MM.1S (cell line): ENCODE results near the gene SYNGR2.

ENCODE experiments used
- DNase-seq: peaks from one replicate; pipeline ENCODE4 v3.0.0-alpha.2; 2015
- H2AFZ ChIP-seq: fragments of 300-600 bp; sonication (generic); 2 replicates; pipeline ENCODE4 v1.6.0; 2016; ENCODE audit warnings: antibody characterized with exemption, low read length
- H3F3A ChIP-seq: fragments of 300-600 bp; sonication (generic); 2 replicates; pipeline ENCODE4 v1.6.1; 2016; ENCODE audit warnings: mild to moderate bottlenecking, antibody characterized with exemption, low read length, moderate library complexity, mixed read lengths; ENCODE audit not compliant: insufficient read depth
- H3K27ac ChIP-seq: fragments of 300-600 bp; sonication (generic); 2 replicates; pipeline ENCODE4 v1.5.1; 2016; ENCODE audit warnings: mild to moderate bottlenecking, low read length
- H3K27me3 ChIP-seq: fragments of 300-600 bp; sonication (generic); replicated peaks from 2 replicates; pipeline ENCODE4 v1.6.0; 2016; ENCODE audit warnings: low read length; ENCODE audit not compliant: insufficient read depth
- H3K36me3 ChIP-seq: fragments of 300-600 bp; sonication (generic); replicated peaks from 2 replicates; pipeline ENCODE4 v1.6.1; 2016; ENCODE audit warnings: mild to moderate bottlenecking, low read length, mixed read lengths; ENCODE audit not compliant: insufficient read depth
- H3K4me1 ChIP-seq: fragments of 300-600 bp; sonication (generic); 2 replicates; pipeline ENCODE4 v1.6.1; 2016; ENCODE audit warnings: low read length, mixed read lengths
- H3K4me2 ChIP-seq: fragments of 300-600 bp; sonication (generic); 2 replicates; pipeline ENCODE4 v1.6.0; 2016; ENCODE audit warnings: low read depth, low read length
- H3K4me3 ChIP-seq: fragments of 300-600 bp; sonication (generic); 2 replicates; pipeline ENCODE4 v1.5.1; 2016; ENCODE audit warnings: low read length, mixed read lengths
- H3K79me2 ChIP-seq: fragments of 300-600 bp; sonication (generic); 2 replicates; pipeline ENCODE4 v1.6.1; 2016; ENCODE audit warnings: mixed run types, low read length, mixed read lengths
- H3K9ac ChIP-seq: fragments of 300-600 bp; sonication (generic); 2 replicates; pipeline ENCODE4 v1.6.1; 2016; ENCODE audit warnings: low read length, mixed read lengths
- H3K9me2 ChIP-seq: fragments of 300-600 bp; sonication (generic); replicated peaks from 2 replicates; pipeline ENCODE4 v1.6.1; 2016; ENCODE audit warnings: mild to moderate bottlenecking, low read length, mixed read lengths; ENCODE audit not compliant: insufficient read depth
- H3K9me3 ChIP-seq: fragments of 300-600 bp; sonication (generic); replicated peaks from 2 replicates; pipeline ENCODE4 v1.6.1; 2016; ENCODE audit warnings: mild to moderate bottlenecking, low read length, mixed read lengths; ENCODE audit not compliant: insufficient read depth
- H4K20me1 ChIP-seq: fragments of 300-600 bp; sonication (generic); 2 replicates; pipeline ENCODE4 v1.6.1; 2016; ENCODE audit warnings: mild to moderate bottlenecking, low read length, moderate library complexity, mixed read lengths; ENCODE audit not compliant: insufficient read depth
- CTCF ChIP-seq: fragments of 300-600 bp; sonication (generic); IDR thresholded peaks from 2 replicates; pipeline ENCODE4 v1.5.1; 2016; ENCODE audit warnings: antibody characterized with exemption, low read length, mixed read lengths
- EZH2 ChIP-seq: fragments of 300-600 bp; sonication (generic); optimal IDR thresholded peaks from 2 replicates; pipeline ENCODE3; 2017; ENCODE audit warnings: low read depth, mild to moderate bottlenecking, antibody characterized with exemption, low read length, mixed read lengths
- EZH2phosphoT487 ChIP-seq: fragments of 300-600 bp; sonication (generic); IDR thresholded peaks from 2 replicates; pipeline ENCODE4 v1.6.1; 2018; ENCODE audit warnings: antibody characterized with exemption, low read length

The SYNGR2 gene

GRCh38 chr17:78130437-78131101 lies 37.8 kb upstream of the SYNGR2 start, which contains the start of gene TMC8:
Gene TMC8 (plus strand): TSS chr17:78130771. CDS start chr17:78131589, 818 bp downstream.
- peaks cover 82% of the 10 kb centered on the region for H3K79me2 ChIP-seq
- no peaks in the 10 kb centered on the region for H3K9me3 ChIP-seq
- peak within 1 kb of the TSS; percentile 97 for H3K4me2 ChIP-seq
- peaks cover 28% of the 10 kb centered on the region for H3F3A ChIP-seq
- H3K27ac ChIP-seq: peak within 1 kb of the TSS; percentile 83
- H2AFZ ChIP-seq: no peak within 1 kb of the TSS
- peak within 1 kb of the TSS; percentile 93 for H3K9ac ChIP-seq
- TF ChIP-seq EZH2phosphoT487: no peak
- TF ChIP-seq CTCF: no peak
- no peak for TF ChIP-seq EZH2
- H3K27me3 ChIP-seq: no peaks in the 10 kb centered on the region
- H3K4me1 ChIP-seq: peaks cover 47% of the 10 kb centered on the region
- no peaks in the 10 kb centered on the region for H4K20me1 ChIP-seq
- peak within 1 kb of the TSS; percentile 74 for H3K4me3 ChIP-seq
- H3K36me3 ChIP-seq: peaks cover 4% of the 10 kb centered on the region
- DNase-seq: peak; percentile 91
- no peaks in the 10 kb centered on the region for H3K9me2 ChIP-seq

GRCh38 chr17:78131172-78132083 lies 37.0 kb upstream of the SYNGR2 start:
- peaks cover 4% of the 10 kb centered on the region for H3K36me3 ChIP-seq
- peaks cover 34% of the 10 kb centered on the region for H3F3A ChIP-seq
- H3K27ac ChIP-seq: peak overlapping the region; percentile 83
- peaks cover 78% of the 10 kb centered on the region for H3K79me2 ChIP-seq
- no peak overlapping the region for H2AFZ ChIP-seq
- H3K4me1 ChIP-seq: peaks cover 41% of the 10 kb centered on the region
- H3K9ac ChIP-seq: peak overlapping the region; percentile 93
- TF ChIP-seq EZH2 (no peak), CTCF (no peak), EZH2phosphoT487 (no peak)
- H4K20me1 ChIP-seq: no peaks in the 10 kb centered on the region
- peak; percentile 35 for DNase-seq
- H3K4me3 ChIP-seq: peak overlapping the region; percentile 74
- H3K4me2 ChIP-seq: peak overlapping the region; percentile 97
- H3K27me3 ChIP-seq: no peaks in the 10 kb centered on the region
- no peaks in the 10 kb centered on the region for H3K9me2 ChIP-seq
- no peaks in the 10 kb centered on the region for H3K9me3 ChIP-seq

- peaks cover 35% of the 10 kb centered on the region for H3K4me1 ChIP-seq
- H3K36me3 ChIP-seq: peaks cover 4% of the 10 kb centered on the region
- H3K9ac ChIP-seq: peak overlapping the region; percentile 93
- H3K27ac ChIP-seq: peak overlapping the region; percentile 83; the same call in 1 of the 2 replicates
- H3K79me2 ChIP-seq: peaks cover 71% of the 10 kb centered on the region
- TF ChIP-seq CTCF (peak; percentile 18; the same call in 1 of the 2 replicates), EZH2 (no peak), EZH2phosphoT487 (no peak)
- DNase-seq: peak; percentile 81
- H2AFZ ChIP-seq: no peak overlapping the region
- H3K9me2 ChIP-seq: no peaks in the 10 kb centered on the region
- H3K27me3 ChIP-seq: no peaks in the 10 kb centered on the region
- peak overlapping the region; percentile 74 for H3K4me3 ChIP-seq
- no peaks in the 10 kb centered on the region for H4K20me1 ChIP-seq
- peak overlapping the region; percentile 97 for H3K4me2 ChIP-seq
- no peaks in the 10 kb centered on the region for H3K9me3 ChIP-seq
- H3F3A ChIP-seq: peaks cover 41% of the 10 kb centered on the region
Measured at GRCh38 chr17:78132084-78132676, 36.2 kb upstream of the SYNGR2 start.
